Urothelium cell line (cell line): Measurements from ENCODE around the gene POLR2L.

Experiments
- DNase-seq: peaks from one replicate; pipeline ENCODE4 v3.0.0; 2011; ENCODE audit warnings: low spot score, mixed read lengths
- FAIRE-seq: peaks from 2 replicates; lab custom pipeline; 2011; peaks lifted over from hg19 to GRCh38; lab: Jason Lieb, UNC

POLR2L gene

GRCh38 chr11:813456-814096 is 28.8 kb downstream of the POLR2L start:
- FAIRE-seq, result no peak

GRCh38 chr11:813072-813455 is 29.3 kb downstream of the POLR2L start:
- no peak for FAIRE-seq

More at GRCh38 chr11:813456-814096, 28.8 kb downstream of the POLR2L start:
- DNase-seq, result no peak

GRCh38 chr11:812390-812789 is 29.9 kb downstream of the POLR2L start:
- no peak for FAIRE-seq
- no peak for DNase-seq

More at GRCh38 chr11:813072-813455, 29.3 kb downstream of the POLR2L start:
- no peak for DNase-seq

GRCh38 chr11:811446-812245 is 30.7 kb downstream of the POLR2L start:
- no peak for FAIRE-seq
- no peak for DNase-seq

GRCh38 chr11:810040-810567 is 32.2 kb downstream of the POLR2L start:
- FAIRE-seq (no peak), DNase-seq (no peak)

- FAIRE-seq, result peak; percentile 89
These were observed 32.9 kb downstream of the POLR2L start, which contains the start of gene RPLP2 for GRCh38 chr11:809287-810039. Gene RPLP2, plus strand, starts transcription at chr11:809967. Its CDS starts 268 bp downstream, at chr11:810235.

GRCh38 chr11:808427-809286 is 33.7 kb downstream of the POLR2L start:
- FAIRE-seq (no peak), DNase-seq (no peak)

More at GRCh38 chr11:809287-810039, 32.9 kb downstream of the POLR2L start, which contains the start of gene RPLP2:
- peak; percentile 87 for DNase-seq

- DNase-seq (no peak), FAIRE-seq (no peak)
These were observed 37.7 kb downstream of the POLR2L start for GRCh38 chr11:804599-804964.

GRCh38 chr11:803770-804598 is 38.3 kb downstream of the POLR2L start:
- FAIRE-seq (no peak), DNase-seq (peak; percentile 11)

GRCh38 chr11:803467-803742 is 38.9 kb downstream of the POLR2L start:
- DNase-seq (no peak), FAIRE-seq (no peak)

GRCh38 chr11:802693-803466 is 39.4 kb downstream of the POLR2L start:
- FAIRE-seq, result no peak
- DNase-seq, result no peak

- no peak for DNase-seq
- no peak for FAIRE-seq
These were observed 40.2 kb downstream of the POLR2L start for GRCh38 chr11:802018-802617.

- DNase-seq (no peak), FAIRE-seq (no peak)
These were observed 41.1 kb downstream of the POLR2L start for GRCh38 chr11:801097-801780.

GRCh38 chr11:800473-800872 is 41.9 kb downstream of the POLR2L start:
- DNase-seq (no peak), FAIRE-seq (no peak)

GRCh38 chr11:799641-800316 is 42.5 kb downstream of the POLR2L start:
- FAIRE-seq (no peak), DNase-seq (no peak)

- FAIRE-seq (peak; percentile 37), DNase-seq (peak; percentile 85)
These were observed 44.1 kb downstream of the POLR2L start, which contains the start of gene SLC25A22 for GRCh38 chr11:798093-798713. Gene SLC25A22, minus strand, starts transcription at chr11:798281. Its CDS starts 3,275 bp downstream, at chr11:795006.
